Measurements from ENCODE around the gene RAPGEF6.
"Not testable (repeated sequence)": the region's sequence is repeated elsewhere in the genome, so short reads cannot be mapped to it uniquely, and the experiment has no call there.

Gene RAPGEF6

DNA sequence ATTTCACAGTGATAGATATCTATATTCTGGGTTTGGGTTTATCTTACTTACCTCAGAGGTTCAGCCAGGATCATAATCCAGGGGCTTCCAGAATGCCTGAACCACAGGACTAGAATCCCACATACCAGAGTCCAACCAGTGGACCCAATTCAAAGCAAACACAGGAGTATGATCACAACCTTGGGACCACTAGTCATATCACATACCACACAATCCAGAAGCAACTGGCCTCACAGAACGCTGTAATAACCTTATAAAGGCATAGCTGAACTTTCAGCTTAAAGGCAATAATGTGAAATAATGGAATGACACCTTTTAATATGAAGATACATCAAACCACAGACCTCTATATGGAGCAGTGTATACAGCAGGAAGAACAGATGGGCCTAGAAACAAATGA is 25.3 kb downstream of the RAPGEF6 start:
- DNase-seq (ENCODE audit: low spot score) = no peak

DNA sequence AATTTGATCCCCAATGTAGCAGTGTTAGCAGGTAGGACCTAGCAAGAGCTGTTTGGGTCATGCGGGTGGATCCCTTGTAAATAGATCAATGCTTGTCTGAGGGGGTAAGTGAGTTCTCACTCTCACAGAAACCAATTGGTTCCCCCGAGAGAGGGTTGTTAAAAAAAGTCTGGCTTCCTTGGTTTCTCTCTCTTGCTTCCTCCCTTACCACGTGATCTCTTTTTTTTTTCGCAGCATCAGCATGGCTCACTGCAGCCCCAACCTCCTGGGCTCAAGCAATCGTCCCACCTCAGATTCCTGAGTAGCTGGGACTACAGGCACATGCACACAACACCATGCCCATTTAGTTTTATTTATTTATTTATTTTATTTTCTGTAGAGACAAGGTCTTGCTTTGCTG is 26.4 kb downstream of the RAPGEF6 start:
- no peak for DNase-seq (ENCODE audit: low spot score)

DNA sequence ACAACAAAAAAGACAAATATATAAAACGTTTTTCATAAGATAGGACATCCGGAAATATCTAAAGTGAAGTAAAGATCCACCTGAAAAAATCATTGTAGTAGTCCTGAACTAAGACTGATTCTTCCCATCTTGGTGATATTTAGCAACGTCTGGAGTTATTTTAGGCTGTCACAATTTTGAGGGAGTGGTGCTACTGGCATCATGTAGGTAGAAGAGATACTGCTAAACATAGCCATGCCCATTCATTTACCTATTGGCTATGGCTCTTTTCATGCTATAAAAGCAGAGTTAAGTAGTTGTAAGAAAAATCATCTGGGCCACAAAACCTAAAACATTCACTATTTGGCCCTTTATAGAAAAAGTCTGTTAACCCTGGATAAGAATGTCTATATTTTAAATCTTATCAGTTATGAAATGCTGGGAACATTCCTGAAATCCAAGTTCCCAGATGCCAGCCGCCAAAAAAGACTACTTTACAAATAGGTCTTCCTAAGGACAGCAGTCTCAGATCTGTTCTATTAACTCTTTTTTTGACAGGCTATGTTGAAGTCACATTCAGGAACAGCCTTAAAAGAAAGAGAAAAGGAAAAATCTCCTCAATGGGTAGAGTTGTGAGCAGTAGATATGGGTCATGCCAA is 27.0 kb downstream of the RAPGEF6 start:
- DNase-seq (ENCODE audit: low spot score) = no peak

DNA sequence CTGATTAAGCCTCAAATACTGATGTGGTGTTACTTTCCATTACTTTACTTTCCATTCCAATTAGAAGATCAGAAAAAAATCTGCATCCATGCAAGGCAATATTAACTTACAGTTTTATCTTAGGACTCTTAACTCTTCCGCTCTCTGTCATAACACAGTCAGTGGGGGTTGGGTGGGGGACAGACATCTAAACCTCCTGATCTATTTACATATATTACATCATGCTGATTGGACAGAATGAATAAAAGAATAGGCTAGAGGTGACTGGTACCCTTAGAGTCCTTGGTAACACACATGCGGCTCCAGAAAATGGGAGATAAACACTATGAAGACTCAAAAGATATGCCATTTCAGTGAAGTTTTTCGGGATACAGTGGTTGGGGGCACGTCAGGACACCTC is 27.6 kb downstream of the RAPGEF6 start:
- DNase-seq (ENCODE audit: low spot score) = no peak

DNA sequence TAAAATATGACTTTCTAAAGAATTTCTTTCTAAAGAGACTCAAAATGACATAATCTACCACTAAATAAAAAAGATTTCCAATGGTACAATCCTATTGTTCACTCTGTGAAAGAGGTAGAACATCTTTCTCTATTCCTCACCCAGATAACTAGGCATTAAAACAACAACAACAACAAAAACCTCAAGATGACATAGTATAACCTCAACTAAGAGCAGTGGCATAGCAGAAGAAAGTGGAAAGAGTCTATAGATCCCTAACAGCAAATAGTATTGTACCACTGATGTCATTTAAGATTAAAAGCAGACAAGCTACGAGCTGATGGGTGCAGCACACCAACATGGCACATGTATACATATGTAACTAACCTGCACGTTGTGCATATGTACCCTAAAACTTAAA is 29.9 kb downstream of the RAPGEF6 start:
- no peak for DNase-seq (ENCODE audit: low spot score)

DNA sequence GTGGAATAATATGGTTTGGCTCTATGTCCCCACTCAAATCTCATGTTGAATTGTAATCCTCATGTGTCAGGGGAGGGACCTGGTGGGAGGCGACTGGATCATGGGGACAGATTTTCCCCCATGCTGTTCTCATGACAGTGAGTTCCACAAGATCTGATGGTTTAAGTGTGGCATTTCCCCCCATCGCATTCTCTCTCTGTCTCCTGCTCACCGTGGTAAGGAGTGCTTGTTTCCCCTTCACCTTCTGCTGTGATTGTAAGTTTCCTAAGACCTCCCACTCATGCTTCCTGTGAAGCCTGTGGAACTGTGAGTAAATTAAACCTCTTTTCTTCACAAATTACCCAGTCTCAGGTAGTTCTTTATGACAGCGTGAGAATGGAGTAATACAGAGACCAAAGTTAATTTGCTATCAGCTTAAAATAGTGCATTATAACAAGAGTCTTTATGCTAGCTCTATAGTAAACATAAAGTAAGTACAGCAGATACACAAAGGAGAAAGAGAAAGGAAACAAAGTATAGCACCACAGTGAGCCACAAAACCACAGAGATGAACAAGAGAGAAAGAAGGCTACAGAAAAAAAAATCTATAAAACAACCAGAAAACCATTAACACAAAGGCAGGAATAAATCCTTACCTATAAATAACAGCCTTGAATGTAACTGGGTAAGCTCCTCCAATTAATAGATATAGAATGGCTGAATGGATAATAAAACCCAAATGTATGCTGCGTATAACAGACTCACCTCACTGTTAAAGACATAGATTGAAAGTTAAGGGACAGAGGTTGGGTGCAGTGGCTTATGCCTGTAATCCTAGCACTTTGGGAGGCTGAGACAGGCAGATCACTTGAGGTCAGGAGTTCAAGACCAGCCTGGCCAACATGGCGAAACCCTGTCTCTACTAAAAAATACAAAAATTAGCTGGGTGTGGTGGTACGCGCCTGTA is 39.7 kb downstream of the RAPGEF6 start:
- DNase-seq (ENCODE audit: low spot score) = no peak

DNA sequence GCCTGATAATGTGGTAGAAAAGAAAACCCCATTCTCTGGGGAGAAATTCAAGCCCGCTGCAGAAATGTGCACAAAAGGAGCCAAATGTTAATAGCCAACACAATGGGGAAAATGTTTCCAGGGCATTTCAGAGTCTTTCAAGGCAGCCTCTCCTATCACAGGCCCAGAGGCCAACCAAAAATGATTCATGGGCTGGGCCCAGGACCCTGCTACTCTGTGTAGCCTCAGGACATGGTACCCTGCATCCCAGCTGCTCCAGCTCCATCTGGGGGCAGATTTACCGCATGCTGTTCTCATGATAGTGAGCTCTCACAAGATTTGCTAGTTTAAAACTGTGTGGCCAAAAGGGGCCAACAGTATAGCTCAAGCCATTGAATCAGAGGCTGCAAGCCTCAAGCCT is 41.1 kb downstream of the RAPGEF6 start:
- DNase-seq (ENCODE audit: low spot score) = no peak

DNA sequence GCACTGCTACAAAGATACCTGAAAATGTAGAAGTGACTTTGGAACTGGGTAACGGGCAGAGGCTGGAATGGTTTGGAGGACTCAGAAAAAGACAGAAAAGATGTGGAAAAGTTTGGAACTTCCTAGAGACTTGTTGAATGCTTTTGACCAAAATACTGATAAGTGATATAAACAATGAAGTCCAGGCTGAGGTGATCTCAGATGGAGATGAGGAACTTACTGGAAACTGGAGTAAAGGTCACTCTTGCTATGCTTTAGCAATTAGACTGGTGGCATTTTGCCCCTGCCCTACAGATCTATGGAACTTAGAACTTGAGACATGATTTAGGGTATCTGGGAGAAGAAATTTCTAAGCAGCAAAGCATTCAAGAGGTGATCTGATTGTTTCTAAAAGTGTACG is 41.6 kb downstream of the RAPGEF6 start:
- not testable (repeated sequence) for DNase-seq (ENCODE audit: low spot score)

DNA sequence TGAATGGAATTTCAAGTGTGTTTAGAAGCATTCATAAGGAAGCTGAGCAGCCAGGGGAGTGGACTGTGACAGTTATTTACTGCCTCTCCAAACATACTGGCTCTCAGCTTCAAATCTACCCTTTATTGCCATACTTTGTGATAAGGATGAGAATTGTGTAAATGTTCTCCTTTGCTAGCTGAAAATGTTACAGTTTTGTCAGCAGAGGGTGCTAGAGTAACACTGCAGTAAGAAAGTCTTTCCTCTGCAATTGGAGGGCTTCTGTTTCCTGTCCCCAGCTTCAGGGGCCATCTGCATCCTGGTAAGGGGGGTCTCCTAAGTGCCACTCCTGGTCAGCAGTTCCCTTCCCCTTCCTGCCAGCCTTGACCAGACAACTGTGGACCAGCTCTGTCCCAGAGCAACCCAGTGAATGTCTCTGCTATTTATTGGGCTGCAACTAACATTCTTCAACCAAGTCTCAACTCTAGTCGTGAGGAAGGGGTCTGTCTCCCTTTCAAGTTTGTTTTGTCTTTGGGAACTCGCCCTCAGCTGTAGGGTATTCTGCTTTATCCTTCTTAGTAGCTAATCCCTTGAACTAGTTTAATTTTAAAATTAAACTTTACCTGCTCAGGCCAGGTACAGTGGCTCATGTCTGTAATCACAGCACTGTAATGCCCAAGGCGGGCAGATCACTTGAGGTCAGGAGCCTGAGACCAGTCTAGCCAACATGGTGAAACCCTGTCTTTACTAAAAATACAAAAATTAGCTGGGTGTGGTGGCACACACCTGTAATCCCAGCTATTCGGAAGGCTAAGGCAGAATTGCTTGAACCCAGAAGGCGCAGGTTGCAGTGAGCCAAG is 45.3 kb downstream of the RAPGEF6 start:
- DNase-seq (ENCODE audit: low spot score) = peak; percentile 73

DNA sequence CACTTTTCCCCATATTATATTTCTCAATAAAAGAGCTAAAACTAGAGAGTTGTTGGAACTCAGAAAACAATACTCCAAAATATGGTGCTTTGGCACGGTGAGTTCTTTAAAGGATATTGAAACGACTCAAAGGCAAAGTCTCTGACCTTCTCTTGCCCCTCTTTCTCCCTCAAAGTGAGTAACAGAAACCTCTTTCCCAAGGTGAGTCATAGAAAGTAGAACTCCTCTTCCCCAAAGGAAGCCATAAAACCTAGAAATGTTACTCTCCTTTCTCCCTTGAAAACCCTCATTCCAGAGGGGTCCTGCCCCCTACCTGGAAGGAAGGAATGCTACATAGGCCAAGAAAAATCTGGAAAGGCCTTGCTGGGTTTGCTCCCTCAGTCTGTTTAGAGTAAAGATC is 47.5 kb downstream of the RAPGEF6 start:
- DNase-seq (ENCODE audit: low spot score) = no peak

DNA sequence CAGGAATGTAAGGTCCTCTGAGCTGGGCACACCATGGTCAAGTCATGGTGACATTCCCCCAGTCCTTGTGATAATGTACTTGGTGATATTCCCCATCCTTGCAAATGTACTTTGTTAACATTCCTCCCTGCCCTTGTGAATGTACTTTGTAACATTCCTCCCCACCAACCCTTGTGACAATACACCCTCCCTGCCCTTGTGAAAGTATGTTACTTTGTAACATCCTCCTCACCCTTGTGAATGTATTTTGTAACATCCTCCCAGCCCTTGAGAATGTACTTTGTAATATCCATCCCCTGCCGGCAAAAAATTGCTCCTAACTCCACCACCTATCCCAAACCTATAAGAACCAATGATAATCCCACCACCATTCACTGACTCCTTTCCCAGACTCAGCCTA is 53.3 kb downstream of the RAPGEF6 start:
- DNase-seq (ENCODE audit: low spot score) = no peak

DNA sequence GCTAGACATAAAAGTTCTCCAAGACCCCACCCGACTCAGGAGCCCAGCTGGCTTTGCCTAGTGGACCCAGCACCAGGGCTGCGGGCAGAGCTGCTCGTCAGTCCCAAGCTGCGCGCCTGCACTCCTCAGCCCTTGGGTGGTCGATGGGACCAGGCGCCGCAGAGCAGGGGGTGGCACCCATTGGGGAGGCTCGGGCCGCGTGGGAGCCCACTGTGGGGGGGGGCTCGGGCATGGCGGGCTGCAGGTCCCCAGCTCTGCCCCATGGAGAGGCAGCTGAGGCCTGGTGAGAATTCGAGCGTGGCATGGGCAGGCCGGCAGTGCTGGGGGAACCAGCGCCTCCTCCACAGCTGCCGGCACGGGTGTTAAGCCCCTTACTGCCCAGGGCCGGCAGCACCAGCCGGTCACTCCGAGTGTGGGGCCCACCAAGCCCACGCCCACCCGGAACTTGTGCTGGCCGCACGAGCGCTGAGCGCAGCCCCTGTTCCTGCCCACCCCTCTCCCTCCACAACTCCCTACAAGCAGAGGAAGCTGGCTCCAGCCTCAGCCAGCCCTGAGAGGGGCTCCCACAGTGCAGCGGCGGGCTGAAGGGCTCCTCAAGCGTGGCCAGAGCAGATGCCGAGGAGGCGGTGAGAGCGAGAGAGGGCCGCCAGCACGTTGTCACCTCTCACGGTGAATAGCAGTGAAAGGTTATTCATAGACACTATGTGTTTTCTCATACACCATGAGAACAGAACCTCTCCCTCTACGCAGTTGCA is 54.9 kb downstream of the RAPGEF6 start:
- no peak for DNase-seq (ENCODE audit: low spot score)

DNA sequence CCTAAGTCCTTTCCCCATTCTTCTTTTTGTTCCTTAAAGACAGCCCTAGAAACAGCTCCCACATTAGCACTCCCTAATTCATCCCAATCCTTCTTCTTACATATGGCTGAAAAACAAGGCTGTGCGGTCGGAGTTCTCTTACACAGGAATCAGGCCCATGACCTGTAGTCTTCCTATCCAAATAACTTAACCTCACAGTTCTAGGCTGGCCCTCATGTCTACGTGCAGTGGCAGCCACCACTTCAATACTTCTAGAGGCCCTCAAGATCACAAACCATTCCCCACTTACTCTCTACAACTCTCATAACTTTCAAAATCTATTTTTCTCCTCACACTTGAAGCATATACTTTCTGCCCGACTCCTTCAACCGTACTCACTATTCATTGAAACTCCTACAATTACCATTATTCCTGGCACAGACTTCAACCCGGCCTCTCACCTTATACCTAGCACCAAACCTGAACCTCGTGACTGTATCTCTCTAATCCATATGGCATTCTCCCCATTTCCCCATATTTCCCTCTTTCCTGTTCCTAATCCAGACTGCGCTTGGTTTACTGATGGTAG is 59.3 kb downstream of the RAPGEF6 start:
- no peak for DNase-seq (ENCODE audit: low spot score)

DNA sequence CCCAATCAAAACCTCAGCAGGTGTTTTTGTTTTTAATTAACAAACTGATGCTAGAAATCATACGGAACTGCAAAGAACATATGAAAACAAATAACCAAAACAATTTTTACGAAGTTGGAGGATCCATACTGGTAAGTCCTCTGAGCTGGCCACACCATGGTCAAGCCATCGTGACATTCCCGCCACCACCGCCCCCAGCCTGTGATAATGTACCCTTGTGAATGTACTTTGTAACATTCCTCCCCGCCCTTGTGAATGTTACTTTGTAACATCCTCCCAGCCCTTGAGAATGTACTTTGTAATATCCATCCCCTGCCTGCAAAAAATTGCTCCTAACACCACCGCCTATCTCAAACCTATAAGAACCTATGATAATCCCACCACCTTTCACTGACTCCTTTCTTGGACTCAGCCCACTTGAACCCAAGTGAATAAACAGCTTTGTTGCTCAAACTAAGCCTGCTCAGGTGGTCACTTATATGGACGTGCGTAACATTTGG is 63.3 kb downstream of the RAPGEF6 start:
- no peak for DNase-seq (ENCODE audit: low spot score)

DNA sequence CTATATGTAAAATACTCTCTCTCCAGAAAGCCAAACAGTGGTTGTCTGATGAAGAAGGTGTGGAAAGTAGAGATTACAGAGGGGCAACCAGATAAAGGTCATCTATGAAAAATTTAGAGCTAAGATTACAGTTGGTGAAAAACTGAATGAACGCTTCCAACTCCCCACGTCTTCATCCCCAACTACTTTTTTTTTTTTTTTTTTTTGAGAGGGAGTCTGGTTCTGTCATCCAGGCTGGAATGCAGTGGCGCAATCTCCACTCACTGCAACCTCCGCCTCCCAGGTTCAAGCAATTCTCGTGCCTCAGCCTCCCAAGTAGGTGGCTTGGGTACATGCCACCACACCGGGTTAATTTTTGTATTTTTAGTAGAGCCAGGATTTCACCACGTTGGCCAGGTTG is 64.3 kb downstream of the RAPGEF6 start:
- DNase-seq (ENCODE audit: low spot score) = no peak

DNA sequence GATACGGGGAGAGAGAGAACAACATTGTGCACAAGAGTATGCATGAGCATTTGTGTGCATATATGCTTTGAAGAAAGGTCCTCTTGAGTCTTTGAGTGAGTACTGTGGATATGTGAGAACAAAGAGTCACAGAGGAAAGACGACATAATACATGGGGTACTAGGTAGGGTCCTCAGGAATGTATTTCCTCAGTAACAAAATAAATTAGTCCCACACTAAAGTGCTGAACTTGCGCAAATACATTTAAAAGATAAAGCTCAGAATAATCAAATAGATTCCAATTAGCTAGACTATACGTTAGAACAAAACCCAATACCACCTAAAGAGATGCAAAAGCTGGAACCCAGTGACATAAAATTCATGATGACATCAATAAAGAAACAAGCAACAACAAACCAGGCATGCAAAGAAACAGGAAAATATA is 70.8 kb downstream of the RAPGEF6 start:
- DNase-seq (ENCODE audit: low spot score) = no peak

DNA sequence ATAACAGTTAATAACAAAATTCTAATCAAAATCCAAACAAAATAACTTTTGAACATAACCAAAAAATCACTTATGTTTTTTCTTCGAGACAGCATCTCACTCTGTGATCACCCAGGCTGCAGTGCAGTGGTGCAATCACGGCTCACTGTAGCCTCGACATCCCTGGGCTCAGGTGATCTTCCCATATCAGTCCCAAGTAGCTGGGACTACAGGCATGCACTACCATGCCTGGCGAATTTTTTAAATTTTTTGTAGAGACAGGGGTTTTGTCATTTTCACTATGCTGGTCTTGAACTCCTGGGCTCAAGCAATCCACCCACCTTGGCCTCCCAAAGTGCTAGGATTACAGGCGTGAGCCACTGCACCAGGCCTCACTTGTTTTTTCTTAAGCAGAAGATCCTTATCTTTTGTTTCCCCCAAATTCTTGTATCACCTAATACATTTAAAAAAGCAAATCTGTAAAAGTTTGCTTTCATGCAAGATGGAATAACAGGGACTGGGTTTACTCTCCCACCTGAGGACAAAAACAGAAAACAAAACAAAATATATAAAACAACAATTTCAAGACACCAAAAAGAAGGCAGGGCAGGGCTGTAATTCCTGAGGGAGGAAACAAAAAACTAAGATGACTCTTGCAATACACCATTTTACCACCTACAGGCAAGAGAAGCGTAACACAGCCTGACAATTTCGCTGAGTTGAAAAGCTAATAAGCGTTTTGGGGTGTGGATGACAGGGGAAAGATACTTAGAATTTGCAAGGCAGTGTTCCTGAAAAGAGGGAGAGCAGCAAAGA is 71.4 kb downstream of the RAPGEF6 start:
- DNase-seq (ENCODE audit: low spot score) = no peak

DNA sequence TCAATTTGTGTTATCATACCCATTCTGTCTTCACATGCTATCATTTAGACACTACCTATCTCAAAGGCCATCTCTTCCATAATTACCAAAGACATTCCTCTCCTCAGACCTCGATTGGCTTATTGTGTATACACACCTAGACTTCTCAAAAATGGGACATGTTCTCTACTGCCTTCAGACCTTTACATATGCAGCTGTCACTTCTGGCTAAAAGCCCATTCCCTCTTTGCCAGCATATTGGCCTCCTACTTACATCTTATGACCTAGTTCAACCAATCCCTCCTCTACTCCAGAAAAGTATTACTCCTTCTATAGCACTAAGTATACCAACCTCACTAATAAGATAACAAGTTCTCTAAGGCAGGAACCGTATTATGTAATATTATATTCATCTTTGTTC is 84.4 kb downstream of the RAPGEF6 start:
- peak; percentile 63 for DNase-seq (ENCODE audit: low spot score)

DNA sequence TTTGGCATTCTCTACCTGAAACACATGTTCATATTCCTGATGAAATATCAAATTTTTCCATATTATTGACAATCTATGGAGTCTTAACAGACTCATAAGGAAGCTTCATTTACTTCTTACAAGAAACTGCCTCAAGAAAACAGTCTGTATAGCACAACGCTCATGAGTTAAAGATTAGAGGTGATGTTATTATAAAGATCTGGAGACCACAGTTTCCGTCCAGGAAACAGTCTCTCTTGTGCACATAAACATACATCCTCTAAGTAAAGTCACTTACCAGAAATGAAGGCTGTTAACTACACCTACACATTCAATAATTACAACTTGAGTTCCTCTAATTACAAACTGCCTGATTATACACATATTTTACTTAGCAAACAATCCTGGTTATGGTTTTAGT is 86.9 kb downstream of the RAPGEF6 start:
- DNase-seq (ENCODE audit: low spot score) = no peak

DNA sequence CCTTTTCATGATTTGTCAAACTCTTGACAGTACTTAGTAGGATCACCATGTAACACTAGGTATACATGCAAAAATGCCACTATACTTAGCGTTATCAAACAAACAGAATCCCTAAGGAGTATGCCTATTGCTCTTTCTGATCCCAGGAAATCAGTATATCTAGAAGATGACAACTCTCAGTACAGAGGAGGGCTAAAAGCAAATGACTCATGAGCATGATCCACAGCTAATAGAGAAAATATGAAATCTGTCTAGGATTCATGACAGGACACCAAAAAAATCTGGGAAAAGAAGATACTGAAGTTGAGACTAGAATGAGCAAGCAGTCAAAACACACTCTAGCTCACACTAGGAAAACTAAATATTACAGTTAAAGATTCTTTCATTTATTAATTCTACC is 89.2 kb downstream of the RAPGEF6 start:
- DNase-seq (ENCODE audit: low spot score) = no peak

DNA sequence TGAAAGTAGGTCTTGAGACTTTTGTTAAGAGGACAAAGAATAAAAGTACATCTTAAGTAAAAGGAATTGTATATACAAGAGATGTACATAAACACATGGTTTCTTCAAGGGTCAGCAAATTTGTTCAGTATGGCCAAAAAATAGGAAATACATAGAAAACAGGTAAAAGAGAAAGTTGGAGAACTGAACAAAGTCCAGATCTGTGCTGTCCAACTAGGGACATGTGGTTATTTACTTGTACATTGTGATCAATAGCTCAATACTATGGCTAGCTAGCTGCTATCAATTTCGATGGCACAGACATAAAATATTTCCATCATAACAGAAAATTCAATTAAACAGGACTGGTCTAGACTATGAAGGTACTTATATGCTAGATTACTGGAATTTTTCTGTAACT is 92.3 kb downstream of the RAPGEF6 start:
- no peak for DNase-seq (ENCODE audit: low spot score)
